ENCODE results near the gene CDK5RAP1. TPM values are rescaled to one million over a fixed set of nuclear protein-coding genes. Genes with fewer than 3 reads are reported as not detected.

The CDK5RAP1 gene
- total RNA-seq, 1 experiment from 2014 or later: 56.3 TPM

- peaks cover 13% of the 10 kb centered on the region for H3K36me3 Mint-ChIP-seq
- ATAC-seq (peak; percentile 32), DNase-seq (ENCODE audit: low spot score) (no peak)
- TF ChIP-seq AR (CRISPR knock-in tag; IDR thresholded peaks at IDR 0.05) (no peak), PRDM15 (CRISPR knock-in tag; IDR thresholded peaks at IDR 0.05) (no peak), MXD4 (CRISPR knock-in tag; IDR thresholded peaks at IDR 0.05; ENCODE audit: borderline replicate concordance) (no peak), RORB (CRISPR knock-in tag; IDR thresholded peaks at IDR 0.05) (no peak), MLX (CRISPR knock-in tag; IDR thresholded peaks at IDR 0.05) (no peak), ATF2 (CRISPR knock-in tag; IDR thresholded peaks at IDR 0.05; ENCODE audit: borderline replicate concordance, low read depth) (no peak), ZBTB21 (CRISPR knock-in tag; IDR thresholded peaks at IDR 0.05; ENCODE audit: borderline replicate concordance) (no peak), HMGA2 (CRISPR knock-in tag; IDR thresholded peaks at IDR 0.05) (no peak), ZNF219 (CRISPR knock-in tag; IDR thresholded peaks at IDR 0.05; ENCODE audit: borderline replicate concordance) (no peak), ZNF416 (CRISPR knock-in tag; IDR thresholded peaks at IDR 0.05) (no peak), ESRRA (CRISPR knock-in tag; IDR thresholded peaks at IDR 0.05; ENCODE audit: borderline replicate concordance) (no peak), GRHL2 (CRISPR knock-in tag; IDR thresholded peaks at IDR 0.05; ENCODE audit: insufficient replicate concordance, severe bottlenecking) (no peak), E2F1 (CRISPR knock-in tag; IDR thresholded peaks at IDR 0.05) (no peak), RELA (CRISPR knock-in tag; IDR thresholded peaks at IDR 0.05; ENCODE audit: borderline replicate concordance) (no peak), ZMAT4 (CRISPR knock-in tag; IDR thresholded peaks at IDR 0.05) (no peak), EMX1 (CRISPR knock-in tag; IDR thresholded peaks at IDR 0.05) (no peak), NFYB (CRISPR knock-in tag; conservative IDR thresholded peaks at IDR 0.05; ENCODE audit: low read depth) (no peak), SMAD3 (CRISPR knock-in tag; IDR thresholded peaks at IDR 0.05; ENCODE audit: borderline replicate concordance) (no peak), ZNF263 (CRISPR knock-in tag; IDR thresholded peaks at IDR 0.05; ENCODE audit: low read depth) (no peak)
- CTCF ChIA-PET: interaction anchor here (1.1 kb wide), 1 partner anchor 96 kb away, joined by 3 read pairs; no protein-coding TSS in a partner anchor
- POLR2A ChIA-PET: interaction anchor here (0.7 kb wide), 1 partner anchor 13 kb away, joined by 3 read pairs; no protein-coding TSS in a partner anchor
- no peaks in the 10 kb centered on the region for H3K27me3 Mint-ChIP-seq (ENCODE audit: low read depth)
- H3K9me3 Mint-ChIP-seq: no peaks in the 10 kb centered on the region
- peak overlapping the region; percentile 75 for H3K27ac Mint-ChIP-seq
- H3K4me3 Mint-ChIP-seq: no peak overlapping the region
- peaks cover 28% of the 10 kb centered on the region for H3K4me1 Mint-ChIP-seq
These were observed 48.9 kb downstream of the CDK5RAP1 start for GRCh38 chr20:33352258-33353012.

All from WTC11 (cell line).